DOHH2 (cell line): ENCODE data around the gene SYNE1.

Experiments
- H3F3A ChIP-seq: fragments of 200-600 bp; sonication (generic), shearing (Covaris generic); 2 replicates; pipeline ENCODE4 v1.6.0; 2016; ENCODE audit warnings: antibody characterized with exemption, mild to moderate bottlenecking; ENCODE audit not compliant: control insufficient read depth, insufficient read depth
- H3K27ac ChIP-seq: fragments of 200-600 bp; sonication (generic); 2 replicates; pipeline ENCODE4 v1.5.1; 2014; ENCODE audit warnings: low read depth, mild to moderate bottlenecking, low read length, moderate library complexity
- H3K27me3 ChIP-seq: fragments of 200-600 bp; sonication (generic); 2 replicates; pipeline ENCODE4 v1.6.1; 2014; ENCODE audit warnings: mild to moderate bottlenecking, low read length, mixed read lengths; ENCODE audit not compliant: control insufficient read depth
- H3K36me3 ChIP-seq: fragments of 200-600 bp; sonication (generic); 2 replicates; pipeline ENCODE4 v1.6.1; 2014; ENCODE audit warnings: mild to moderate bottlenecking, low read length, moderate library complexity, mixed read lengths; ENCODE audit not compliant: control insufficient read depth
- H3K4me1 ChIP-seq: fragments of 200-600 bp; sonication (generic); 2 replicates; pipeline ENCODE4 v1.6.1; 2014; ENCODE audit warnings: mild to moderate bottlenecking, low read length, mixed read lengths; ENCODE audit not compliant: control insufficient read depth
- H3K4me2 ChIP-seq: fragments of 200-600 bp; sonication (generic); 2 replicates; pipeline ENCODE4 v1.6.0; 2014; ENCODE audit warnings: mild to moderate bottlenecking, low read length, moderate library complexity
- H3K4me3 ChIP-seq: fragments of 200-600 bp; sonication (generic); 2 replicates; pipeline ENCODE4 v1.5.1; 2014; ENCODE audit warnings: mild to moderate bottlenecking, low read length, mixed read lengths
- H3K79me2 ChIP-seq: fragments of 200-600 bp; sonication (generic); 2 replicates; pipeline ENCODE4 v1.6.1; 2014; ENCODE audit warnings: mild to moderate bottlenecking, low read length, mixed read lengths; ENCODE audit not compliant: control insufficient read depth
- H3K9me2 ChIP-seq: fragments of 200-600 bp; sonication (generic); replicated peaks from 2 replicates; pipeline ENCODE4 v1.6.1; 2014; ENCODE audit warnings: mild to moderate bottlenecking, low read length, mixed read lengths; ENCODE audit not compliant: control insufficient read depth
- H3K9me3 ChIP-seq: fragments of 200-600 bp; sonication (generic); 2 replicates; pipeline ENCODE4 v1.6.1; 2014; ENCODE audit warnings: antibody characterized with exemption, low read length, mixed read lengths; ENCODE audit not compliant: control insufficient read depth, insufficient read depth
- H4K20me1 ChIP-seq: fragments of 200-600 bp; sonication (generic); 2 replicates; pipeline ENCODE4 v1.6.0; 2014; ENCODE audit warnings: low read depth, mild to moderate bottlenecking, antibody characterized with exemption, low read length, moderate library complexity; ENCODE audit not compliant: control insufficient read depth, insufficient read depth
- EZH2phosphoT487 ChIP-seq: fragments of 200-600 bp; sonication (generic); IDR thresholded peaks from 2 replicates; pipeline ENCODE4 v1.6.1; 2017; ENCODE audit warnings: borderline replicate concordance, mild to moderate bottlenecking, antibody characterized with exemption, low read length, moderate library complexity, mixed read lengths
- TF ChIP-seq, protein P1 (sequence below): fragments of 200-600 bp; sonication (generic); IDR thresholded peaks from one replicate; pipeline ENCODE4 v1.5.1; 2014; ENCODE audit warnings: antibody characterized with exemption, mild to moderate bottlenecking, low read depth, low read length; ENCODE audit not compliant: poor library complexity, severe bottlenecking

The SYNE1 gene

GRCh38 chr6:152594701-152595100, 42.5 kb downstream of the SYNE1 start:
- no peaks in the 10 kb centered on the region for H3K36me3 ChIP-seq
- TF ChIP-seq, protein P1, sequence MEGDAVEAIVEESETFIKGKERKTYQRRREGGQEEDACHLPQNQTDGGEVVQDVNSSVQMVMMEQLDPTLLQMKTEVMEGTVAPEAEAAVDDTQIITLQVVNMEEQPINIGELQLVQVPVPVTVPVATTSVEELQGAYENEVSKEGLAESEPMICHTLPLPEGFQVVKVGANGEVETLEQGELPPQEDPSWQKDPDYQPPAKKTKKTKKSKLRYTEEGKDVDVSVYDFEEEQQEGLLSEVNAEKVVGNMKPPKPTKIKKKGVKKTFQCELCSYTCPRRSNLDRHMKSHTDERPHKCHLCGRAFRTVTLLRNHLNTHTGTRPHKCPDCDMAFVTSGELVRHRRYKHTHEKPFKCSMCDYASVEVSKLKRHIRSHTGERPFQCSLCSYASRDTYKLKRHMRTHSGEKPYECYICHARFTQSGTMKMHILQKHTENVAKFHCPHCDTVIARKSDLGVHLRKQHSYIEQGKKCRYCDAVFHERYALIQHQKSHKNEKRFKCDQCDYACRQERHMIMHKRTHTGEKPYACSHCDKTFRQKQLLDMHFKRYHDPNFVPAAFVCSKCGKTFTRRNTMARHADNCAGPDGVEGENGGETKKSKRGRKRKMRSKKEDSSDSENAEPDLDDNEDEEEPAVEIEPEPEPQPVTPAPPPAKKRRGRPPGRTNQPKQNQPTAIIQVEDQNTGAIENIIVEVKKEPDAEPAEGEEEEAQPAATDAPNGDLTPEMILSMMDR, result no peak
- no peak for TF ChIP-seq EZH2phosphoT487
- no peaks in the 10 kb centered on the region for H3K27me3 ChIP-seq
- H3K79me2 ChIP-seq, result no peaks in the 10 kb centered on the region
- no peak overlapping the region for H3K4me3 ChIP-seq
- H3K9me3 ChIP-seq, result no peaks in the 10 kb centered on the region
- no peaks in the 10 kb centered on the region for H4K20me1 ChIP-seq
- H3K4me1 ChIP-seq, result no peaks in the 10 kb centered on the region
- H3K9me2 ChIP-seq, result no peaks in the 10 kb centered on the region
- no peaks in the 10 kb centered on the region for H3F3A ChIP-seq
- no peak overlapping the region for H3K27ac ChIP-seq
- no peak overlapping the region for H3K4me2 ChIP-seq

DNA sequence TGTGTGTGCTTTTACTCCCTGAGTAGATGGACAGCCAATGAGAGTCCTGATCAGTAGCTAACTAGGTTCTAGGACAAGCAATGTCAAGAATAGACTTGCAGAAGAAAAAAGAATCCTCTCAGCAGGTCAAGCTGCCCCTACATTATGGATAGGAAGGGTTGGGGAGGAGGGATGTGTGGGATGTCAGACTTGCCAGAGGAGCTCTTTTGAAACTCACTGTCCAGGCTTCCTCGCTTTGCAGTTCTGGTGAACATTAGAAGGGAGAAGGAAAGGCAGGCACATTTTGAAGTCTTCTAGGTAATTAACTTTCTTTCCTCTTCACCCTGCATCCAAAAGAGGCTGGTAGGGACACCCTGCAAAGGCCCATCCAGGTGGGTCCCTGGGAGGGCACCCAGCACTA, 48.7 kb downstream of the SYNE1 start:
- Histone ChIP-seq H4K20me1 (no peaks in the 10 kb centered on the region), H3K4me1 (peaks cover 7% of the 10 kb centered on the region), H3F3A (no peaks in the 10 kb centered on the region), H3K27me3 (no peaks in the 10 kb centered on the region), H3K4me2 (no peak overlapping the region), H3K27ac (no peak overlapping the region), H3K36me3 (no peaks in the 10 kb centered on the region), H3K79me2 (no peaks in the 10 kb centered on the region), H3K4me3 (no peak overlapping the region), H3K9me3 (no peaks in the 10 kb centered on the region), H3K9me2 (no peaks in the 10 kb centered on the region)
- TF ChIP-seq, protein P1, result no peak
- no peak for TF ChIP-seq EZH2phosphoT487

DNA sequence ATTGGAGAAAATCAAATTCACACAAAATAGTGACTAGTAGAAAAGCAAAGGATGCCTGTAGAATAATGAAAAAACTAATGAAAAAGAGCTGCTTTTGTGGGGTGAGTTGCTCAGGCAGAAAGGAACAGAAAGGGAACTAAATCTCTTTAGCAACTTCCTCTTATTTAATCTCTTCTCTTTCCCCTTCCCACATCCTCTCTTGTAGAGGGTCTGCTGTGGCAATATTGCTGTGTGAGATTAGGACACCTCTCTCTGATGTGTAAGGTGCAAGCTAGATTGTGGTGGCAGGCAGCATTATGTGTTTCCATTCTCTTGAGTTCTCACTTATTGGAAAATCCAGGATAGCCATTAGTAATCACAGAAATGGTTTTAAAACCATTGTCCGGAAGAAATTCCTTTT, 49.7 kb downstream of the SYNE1 start:
- Histone ChIP-seq H3K79me2 (no peaks in the 10 kb centered on the region), H3K36me3 (no peaks in the 10 kb centered on the region), H3K9me2 (no peaks in the 10 kb centered on the region), H3K4me2 (no peak overlapping the region), H3K27ac (no peak overlapping the region), H3F3A (no peaks in the 10 kb centered on the region), H3K9me3 (no peaks in the 10 kb centered on the region), H4K20me1 (no peaks in the 10 kb centered on the region), H3K4me1 (peaks cover 7% of the 10 kb centered on the region), H3K4me3 (no peak overlapping the region), H3K27me3 (no peaks in the 10 kb centered on the region)
- no peak for TF ChIP-seq EZH2phosphoT487
- TF ChIP-seq, protein P1, result no peak

- H3K4me1 ChIP-seq, result peaks cover 7% of the 10 kb centered on the region
- no peaks in the 10 kb centered on the region for H4K20me1 ChIP-seq
- TF ChIP-seq EZH2phosphoT487, result no peak
- TF ChIP-seq, protein P1, result no peak
- no peak overlapping the region for H3K4me2 ChIP-seq
- H3K27ac ChIP-seq, result no peak overlapping the region
- H3K9me3 ChIP-seq, result no peaks in the 10 kb centered on the region
- H3K9me2 ChIP-seq, result no peaks in the 10 kb centered on the region
- no peak overlapping the region for H3K4me3 ChIP-seq
- H3K27me3 ChIP-seq, result no peaks in the 10 kb centered on the region
- H3K36me3 ChIP-seq, result no peaks in the 10 kb centered on the region
- no peaks in the 10 kb centered on the region for H3K79me2 ChIP-seq
- no peaks in the 10 kb centered on the region for H3F3A ChIP-seq
Observed at GRCh38 chr6:152585236-152585635, 51.9 kb downstream of the SYNE1 start.
